ENCODE results near the gene ADAP1. TPM values are rescaled to one million over a fixed set of nuclear protein-coding genes. Genes with fewer than 3 reads are reported as not detected.

Gene ADAP1
- total and polyA plus RNA-seq, 2 of the 8 experiments (the other 6 are each of a cell fraction or from before 2014, with no cell fraction given): 5.8 to 6.1 TPM

- no peak; the same call in 1 of the 2 replicates for TF ChIP-seq POLR2AphosphoS5 (IDR thresholded peaks at IDR 0.05; ENCODE audit: low read depth, low read length)
- TF ChIP-seq, protein P1, sequence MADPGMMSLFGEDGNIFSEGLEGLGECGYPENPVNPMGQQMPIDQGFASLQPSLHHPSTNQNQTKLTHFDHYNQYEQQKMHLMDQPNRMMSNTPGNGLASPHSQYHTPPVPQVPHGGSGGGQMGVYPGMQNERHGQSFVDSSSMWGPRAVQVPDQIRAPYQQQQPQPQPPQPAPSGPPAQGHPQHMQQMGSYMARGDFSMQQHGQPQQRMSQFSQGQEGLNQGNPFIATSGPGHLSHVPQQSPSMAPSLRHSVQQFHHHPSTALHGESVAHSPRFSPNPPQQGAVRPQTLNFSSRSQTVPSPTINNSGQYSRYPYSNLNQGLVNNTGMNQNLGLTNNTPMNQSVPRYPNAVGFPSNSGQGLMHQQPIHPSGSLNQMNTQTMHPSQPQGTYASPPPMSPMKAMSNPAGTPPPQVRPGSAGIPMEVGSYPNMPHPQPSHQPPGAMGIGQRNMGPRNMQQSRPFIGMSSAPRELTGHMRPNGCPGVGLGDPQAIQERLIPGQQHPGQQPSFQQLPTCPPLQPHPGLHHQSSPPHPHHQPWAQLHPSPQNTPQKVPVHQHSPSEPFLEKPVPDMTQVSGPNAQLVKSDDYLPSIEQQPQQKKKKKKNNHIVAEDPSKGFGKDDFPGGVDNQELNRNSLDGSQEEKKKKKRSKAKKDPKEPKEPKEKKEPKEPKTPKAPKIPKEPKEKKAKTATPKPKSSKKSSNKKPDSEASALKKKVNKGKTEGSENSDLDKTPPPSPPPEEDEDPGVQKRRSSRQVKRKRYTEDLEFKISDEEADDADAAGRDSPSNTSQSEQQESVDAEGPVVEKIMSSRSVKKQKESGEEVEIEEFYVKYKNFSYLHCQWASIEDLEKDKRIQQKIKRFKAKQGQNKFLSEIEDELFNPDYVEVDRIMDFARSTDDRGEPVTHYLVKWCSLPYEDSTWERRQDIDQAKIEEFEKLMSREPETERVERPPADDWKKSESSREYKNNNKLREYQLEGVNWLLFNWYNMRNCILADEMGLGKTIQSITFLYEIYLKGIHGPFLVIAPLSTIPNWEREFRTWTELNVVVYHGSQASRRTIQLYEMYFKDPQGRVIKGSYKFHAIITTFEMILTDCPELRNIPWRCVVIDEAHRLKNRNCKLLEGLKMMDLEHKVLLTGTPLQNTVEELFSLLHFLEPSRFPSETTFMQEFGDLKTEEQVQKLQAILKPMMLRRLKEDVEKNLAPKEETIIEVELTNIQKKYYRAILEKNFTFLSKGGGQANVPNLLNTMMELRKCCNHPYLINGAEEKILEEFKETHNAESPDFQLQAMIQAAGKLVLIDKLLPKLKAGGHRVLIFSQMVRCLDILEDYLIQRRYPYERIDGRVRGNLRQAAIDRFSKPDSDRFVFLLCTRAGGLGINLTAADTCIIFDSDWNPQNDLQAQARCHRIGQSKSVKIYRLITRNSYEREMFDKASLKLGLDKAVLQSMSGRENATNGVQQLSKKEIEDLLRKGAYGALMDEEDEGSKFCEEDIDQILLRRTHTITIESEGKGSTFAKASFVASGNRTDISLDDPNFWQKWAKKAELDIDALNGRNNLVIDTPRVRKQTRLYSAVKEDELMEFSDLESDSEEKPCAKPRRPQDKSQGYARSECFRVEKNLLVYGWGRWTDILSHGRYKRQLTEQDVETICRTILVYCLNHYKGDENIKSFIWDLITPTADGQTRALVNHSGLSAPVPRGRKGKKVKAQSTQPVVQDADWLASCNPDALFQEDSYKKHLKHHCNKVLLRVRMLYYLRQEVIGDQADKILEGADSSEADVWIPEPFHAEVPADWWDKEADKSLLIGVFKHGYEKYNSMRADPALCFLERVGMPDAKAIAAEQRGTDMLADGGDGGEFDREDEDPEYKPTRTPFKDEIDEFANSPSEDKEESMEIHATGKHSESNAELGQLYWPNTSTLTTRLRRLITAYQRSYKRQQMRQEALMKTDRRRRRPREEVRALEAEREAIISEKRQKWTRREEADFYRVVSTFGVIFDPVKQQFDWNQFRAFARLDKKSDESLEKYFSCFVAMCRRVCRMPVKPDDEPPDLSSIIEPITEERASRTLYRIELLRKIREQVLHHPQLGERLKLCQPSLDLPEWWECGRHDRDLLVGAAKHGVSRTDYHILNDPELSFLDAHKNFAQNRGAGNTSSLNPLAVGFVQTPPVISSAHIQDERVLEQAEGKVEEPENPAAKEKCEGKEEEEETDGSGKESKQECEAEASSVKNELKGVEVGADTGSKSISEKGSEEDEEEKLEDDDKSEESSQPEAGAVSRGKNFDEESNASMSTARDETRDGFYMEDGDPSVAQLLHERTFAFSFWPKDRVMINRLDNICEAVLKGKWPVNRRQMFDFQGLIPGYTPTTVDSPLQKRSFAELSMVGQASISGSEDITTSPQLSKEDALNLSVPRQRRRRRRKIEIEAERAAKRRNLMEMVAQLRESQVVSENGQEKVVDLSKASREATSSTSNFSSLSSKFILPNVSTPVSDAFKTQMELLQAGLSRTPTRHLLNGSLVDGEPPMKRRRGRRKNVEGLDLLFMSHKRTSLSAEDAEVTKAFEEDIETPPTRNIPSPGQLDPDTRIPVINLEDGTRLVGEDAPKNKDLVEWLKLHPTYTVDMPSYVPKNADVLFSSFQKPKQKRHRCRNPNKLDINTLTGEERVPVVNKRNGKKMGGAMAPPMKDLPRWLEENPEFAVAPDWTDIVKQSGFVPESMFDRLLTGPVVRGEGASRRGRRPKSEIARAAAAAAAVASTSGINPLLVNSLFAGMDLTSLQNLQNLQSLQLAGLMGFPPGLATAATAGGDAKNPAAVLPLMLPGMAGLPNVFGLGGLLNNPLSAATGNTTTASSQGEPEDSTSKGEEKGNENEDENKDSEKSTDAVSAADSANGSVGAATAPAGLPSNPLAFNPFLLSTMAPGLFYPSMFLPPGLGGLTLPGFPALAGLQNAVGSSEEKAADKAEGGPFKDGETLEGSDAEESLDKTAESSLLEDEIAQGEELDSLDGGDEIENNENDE (IDR thresholded peaks at IDR 0.05; ENCODE audit: insufficient replicate concordance, low read length): no peak
- no peak for TF ChIP-seq RXRA (IDR thresholded peaks at IDR 0.05; ENCODE audit: insufficient read depth, low read depth, low read length)
- TF ChIP-seq HDAC2 (IDR thresholded peaks at IDR 0.05; ENCODE audit: borderline replicate concordance in 1 of 2, low read depth in 2 of 2, low read length in 2 of 2): no peak
- no peak for TF ChIP-seq EZH2 (IDR thresholded peaks at IDR 0.05; ENCODE audit: low read depth, low read length, severe bottlenecking)
- no peak for TF ChIP-seq GTF2F1 (IDR thresholded peaks at IDR 0.05; ENCODE audit: borderline replicate concordance, low read depth, low read length)
Measured at GRCh38 chr7:897086-897485, 57.4 kb downstream of the ADAP1 start (continued).
